Right lobe of liver (tissue), 4 donors: ENCODE results near the gene MAP3K2.

Experiments used
- CTCF ChIP-seq, 4 donors: fragments of 200-600 bp in 3 of 4; fragments of 450-650 bp in 1 of 4; IDR thresholded peaks; one replicate each; pipeline versions ENCODE4 v1.5.1 to v1.8.0; 2016 to 2022; ENCODE audit warnings: antibody characterized with exemption in 4 of 4, mild to moderate bottlenecking in 2 of 4
- POLR2A ChIP-seq: fragments of 450-650 bp; IDR thresholded peaks from one replicate; pipeline ENCODE4 v1.6.1; 2017; ENCODE audit warnings: antibody characterized with exemption, mild to moderate bottlenecking
- donor health status: DM: no; HTN: no; CAD: no.
- donor health status: DM: no; HTN: no; CAD: no.
- donor health status: DM: no; HTN: yes; CAD: no.

GRCh38 chr2:127392133-127392827 lies 4.5 kb upstream of the MAP3K2 start:
- TF ChIP-seq POLR2A, result no peak
- no peak for TF ChIP-seq CTCF (IDR thresholded peaks at IDR 0.05)
